Prostate gland (tissue), 2 donors: Measurements from ENCODE around the gene RIT2.

Experiments
- POLR2A ChIP-seq: fragments of 450-650 bp; IDR thresholded peaks from one replicate; pipeline ENCODE4 v1.6.1; 2016; ENCODE audit warnings: antibody characterized with exemption, mild to moderate bottlenecking
- TF ChIP-seq, protein P1 (sequence below), 4 experiments: fragments of 200-600 bp in 2 of 4; fragments of 450-650 bp in 2 of 4; sonication (generic) in 2 of 4; IDR thresholded peaks; 1 replicate in 3 of 4; 2 replicates in 1 of 4; pipeline ENCODE4 v1.5.1; 2016 to 2019; ENCODE audit warnings: antibody characterized with exemption in 4 of 4, mild to moderate bottlenecking in 2 of 4, moderate library complexity in 2 of 4

GRCh38 chr18:43017622-43018021 is 97.9 kb downstream of the RIT2 start:
- no peak for TF ChIP-seq POLR2A
- TF ChIP-seq, protein P1, sequence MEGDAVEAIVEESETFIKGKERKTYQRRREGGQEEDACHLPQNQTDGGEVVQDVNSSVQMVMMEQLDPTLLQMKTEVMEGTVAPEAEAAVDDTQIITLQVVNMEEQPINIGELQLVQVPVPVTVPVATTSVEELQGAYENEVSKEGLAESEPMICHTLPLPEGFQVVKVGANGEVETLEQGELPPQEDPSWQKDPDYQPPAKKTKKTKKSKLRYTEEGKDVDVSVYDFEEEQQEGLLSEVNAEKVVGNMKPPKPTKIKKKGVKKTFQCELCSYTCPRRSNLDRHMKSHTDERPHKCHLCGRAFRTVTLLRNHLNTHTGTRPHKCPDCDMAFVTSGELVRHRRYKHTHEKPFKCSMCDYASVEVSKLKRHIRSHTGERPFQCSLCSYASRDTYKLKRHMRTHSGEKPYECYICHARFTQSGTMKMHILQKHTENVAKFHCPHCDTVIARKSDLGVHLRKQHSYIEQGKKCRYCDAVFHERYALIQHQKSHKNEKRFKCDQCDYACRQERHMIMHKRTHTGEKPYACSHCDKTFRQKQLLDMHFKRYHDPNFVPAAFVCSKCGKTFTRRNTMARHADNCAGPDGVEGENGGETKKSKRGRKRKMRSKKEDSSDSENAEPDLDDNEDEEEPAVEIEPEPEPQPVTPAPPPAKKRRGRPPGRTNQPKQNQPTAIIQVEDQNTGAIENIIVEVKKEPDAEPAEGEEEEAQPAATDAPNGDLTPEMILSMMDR (IDR thresholded peaks at IDR 0.05) = no peak
